IMR-90 (cell line): Measurements from ENCODE around the gene DGKD. TPM values are rescaled to one million over a fixed set of nuclear protein-coding genes. Genes with fewer than 3 reads are reported as not detected.

ENCODE experiments used
- ATAC-seq: fragments of 200-7000 bp; cut with Tn5 transposase; 2 replicates; pipeline ENCODE4 v1.9.1; 2020; ENCODE audit warnings: low read depth, mild to moderate bottlenecking, moderate library complexity
- BruUV-seq: library from RNA; stranded (reverse); fragments of 400-500 nt; replicated peaks from 2 replicates; lab custom pipeline; 2021; lab: Mats Ljungman, UMichigan
- CTCF ChIA-PET: fragments of 300-600 bp; formaldehyde crosslinking; extraction: SDS; loops from one replicate; lab custom pipeline; 2021; ENCODE audit warnings: antibody characterized with exemption; lab: Yijun Ruan, JAX
- POLR2A ChIA-PET: fragments of 300-600 bp; sonication (Branson Sonifier 250); formaldehyde crosslinking; loops from one replicate; lab custom pipeline; 2022; ENCODE audit warnings: antibody characterized with exemption; ENCODE audit not compliant: unreplicated experiment; lab: Charles Lee
- DNase-seq: peaks from one replicate; pipeline ENCODE4 v3.0.0; 2013
- H2AFZ ChIP-seq: replicated peaks from 2 replicates; pipeline ENCODE3; 2013; ENCODE audit warnings: low read length, mild to moderate bottlenecking; ENCODE audit not compliant: poor library complexity
- H2AK5ac ChIP-seq: 2 replicates; pipeline ENCODE4 v1.6.1; 2013; ENCODE audit warnings: low read depth, low read length, inconsistent platforms
- H2AK9ac ChIP-seq: replicated peaks from 2 replicates; pipeline ENCODE3; 2013; ENCODE audit warnings: mild to moderate bottlenecking, low read depth, low read length, moderate library complexity; ENCODE audit not compliant: poor library complexity
- H2BK120ac ChIP-seq: 2 replicates; pipeline ENCODE4 v1.6.1; 2013; ENCODE audit warnings: low read depth, low read length, inconsistent platforms
- H2BK15ac ChIP-seq: 3 replicates; pipeline ENCODE4 v1.6.1; 2013; ENCODE audit warnings: low read depth, low read length, inconsistent platforms
- H2BK20ac ChIP-seq: 2 replicates; pipeline ENCODE4 v1.6.1; 2013; ENCODE audit warnings: low read depth, mild to moderate bottlenecking, inconsistent platforms, low read length, moderate library complexity
- H2BK5ac ChIP-seq: 2 replicates; pipeline ENCODE4 v1.6.1; 2013; ENCODE audit warnings: mild to moderate bottlenecking, low read depth, low read length, inconsistent platforms; ENCODE audit not compliant: poor library complexity, severe bottlenecking
- H3K14ac ChIP-seq: replicated peaks from 2 replicates; pipeline ENCODE4 v1.6.1; 2013; ENCODE audit warnings: low read depth, low read length, inconsistent platforms
- H3K18ac ChIP-seq: 2 replicates; pipeline ENCODE4 v1.6.1; 2013; ENCODE audit warnings: low read depth, low read length, control low read depth
- H3K23ac ChIP-seq: 2 replicates; pipeline ENCODE4 v1.6.1; 2013; ENCODE audit warnings: low read depth, low read length, inconsistent platforms
- H3K27ac ChIP-seq: 2 replicates; pipeline ENCODE4 v1.5.1; 2013; ENCODE audit warnings: mild to moderate bottlenecking, control low read depth, low read length; ENCODE audit not compliant: insufficient read depth
- H3K27me3 ChIP-seq: 2 replicates; pipeline ENCODE4 v1.6.1; 2013; ENCODE audit warnings: low read length; ENCODE audit not compliant: control insufficient read depth, insufficient read depth
- H3K36me3 ChIP-seq: 2 replicates; pipeline ENCODE4 v1.6.1; 2013; ENCODE audit warnings: low read length, mixed read lengths; ENCODE audit not compliant: control insufficient read depth, insufficient read depth
- H3K4ac ChIP-seq: 2 replicates; pipeline ENCODE4 v1.6.1; 2013; ENCODE audit warnings: low read depth, low read length, inconsistent platforms
- H3K4me1 ChIP-seq: 2 replicates; pipeline ENCODE4 v1.6.1; 2013; ENCODE audit warnings: low read length, mixed read lengths; ENCODE audit not compliant: control insufficient read depth, insufficient read depth
- H3K4me2 ChIP-seq: 2 replicates; pipeline ENCODE4 v1.6.1; 2013; ENCODE audit warnings: low read depth, mild to moderate bottlenecking, control low read depth, low read length, moderate library complexity
- H3K4me3 ChIP-seq: 2 replicates; pipeline ENCODE4 v1.5.1; 2013; ENCODE audit warnings: low read depth, mild to moderate bottlenecking, control low read depth, low read length, moderate library complexity; ENCODE audit not compliant: insufficient read depth
- H3K56ac ChIP-seq: 2 replicates; pipeline ENCODE4 v1.6.1; 2013; ENCODE audit warnings: low read length, inconsistent platforms; ENCODE audit not compliant: insufficient read depth; ENCODE audit errors: extremely low read depth
- H3K79me1 ChIP-seq, 2 experiments: 2 replicates each; pipeline ENCODE4 v1.6.1; 2013; ENCODE audit warnings: low read length in 2 of 2, inconsistent platforms in 1 of 2, low read depth in 1 of 2
- H3K9ac ChIP-seq: 2 replicates; pipeline ENCODE4 v1.6.1; 2013; ENCODE audit warnings: low read depth, low read length, control low read depth
- H3K9me1 ChIP-seq: 2 replicates; pipeline ENCODE4 v1.6.1; 2013; ENCODE audit warnings: low read length, inconsistent platforms; ENCODE audit not compliant: insufficient read depth
- H3K9me3 ChIP-seq: 2 replicates; pipeline ENCODE4 v1.6.1; 2013; ENCODE audit warnings: low read length; ENCODE audit not compliant: control insufficient read depth, insufficient read depth
- H4K20me1 ChIP-seq: 2 replicates; pipeline ENCODE4 v1.6.1; 2013; ENCODE audit warnings: low read length, inconsistent platforms; ENCODE audit not compliant: insufficient read depth
- H4K5ac ChIP-seq: 2 replicates; pipeline ENCODE4 v1.6.1; 2013; ENCODE audit warnings: mild to moderate bottlenecking, low read depth, low read length, control low read depth
- H4K8ac ChIP-seq, 2 experiments: 2 replicates each; pipeline ENCODE4 v1.6.1; 2013; ENCODE audit warnings: low read depth in 2 of 2, low read length in 2 of 2, control low read depth in 1 of 2, inconsistent platforms in 1 of 2
- H4K91ac ChIP-seq: 2 replicates; pipeline ENCODE4 v1.6.1; 2013; ENCODE audit warnings: low read depth, low read length, inconsistent platforms; ENCODE audit not compliant: insufficient read depth
- NFE2L2 ChIP-seq: fragments of 150-350 bp; IDR thresholded peaks from 2 replicates; pipeline ENCODE4 v1.6.1; 2016; ENCODE audit warnings: low read depth, mild to moderate bottlenecking, low read length
- WGBS, 2 experiments: methylation state at CpG; one replicate each; pipeline versions ENCODE4 v1.1.5 to v1.1.7; 2013; ENCODE audit warnings: missing lambda C conversion rate in 2 of 2; ENCODE audit not compliant: insufficient read length in 1 of 2; ENCODE audit errors: extremely low coverage in 2 of 2; 5-methylcytosine and 5-hydroxymethylcytosine counted together
- dilution Hi-C: fragments of 300-500 bp; cut with HindIII; formaldehyde crosslinking; loops from one replicate; pipeline ENCODE4 v1.14.3; 2018; ENCODE audit warnings: low sequenced_read_pairs; ENCODE audit not compliant: unreplicated experiment
- in situ Hi-C: fragments of 300-500 bp; cut with MboI; formaldehyde crosslinking; loops from 3 replicates; pipeline ENCODE4 v1.14.3; 2019; ENCODE audit warnings: low sequenced_read_pairs, inconsistent platforms, mixed read lengths
- intact Hi-C: fragments of 100-400 bp; cut with micrococcal nuclease; formaldehyde crosslinking; loops from 2 replicates; pipeline ENCODE4 v1.10.0; 2022
- polyA plus RNA-seq, 3 experiments: library from polyadenylated mRNA; depleted of rRNA; stranded (reverse); fragments of >200 nt; gene quantifications; 2 replicates each; pipeline ENCODE4 v1.2.3, GENCODE V29; 2012; ENCODE audit warnings: low replicate concordance in 1 of 3
- total RNA-seq: library from RNA; depleted of rRNA; stranded (reverse); fragments of >200 nt; gene quantifications from 2 replicates; pipeline ENCODE4 v1.2.3, GENCODE V29; 2012

Gene DGKD
- total and polyA plus RNA-seq, 2 of the 4 experiments (the other 2 are of a cell fraction) = 6.5 to 10.1 TPM

GRCh38 chr2:233356546-233357308, 2.4 kb downstream of the DGKD start:
- in situ Hi-C loops = no loop called here
- no peak overlapping the region for H3K27ac ChIP-seq
- H3K56ac ChIP-seq = no peak overlapping the region
- intact Hi-C loops = no loop called here
- H4K8ac ChIP-seq = no peak overlapping the region
- H3K9ac ChIP-seq = no peak overlapping the region
- no peak overlapping the region for H3K4ac ChIP-seq
- no peaks in the 10 kb centered on the region for H3K36me3 ChIP-seq
- H3K79me1 ChIP-seq = peaks cover 29 to 44% of the 10 kb centered on the region in 2 experiments
- no peaks in the 10 kb centered on the region for H3K9me3 ChIP-seq
- no peak overlapping the region for H2AK9ac ChIP-seq
- H3K9me1 ChIP-seq = peaks cover 7% of the 10 kb centered on the region
- no peak overlapping the region for H4K91ac ChIP-seq
- H3K27me3 ChIP-seq = no peaks in the 10 kb centered on the region
- H4K5ac ChIP-seq = no peak overlapping the region
- no peak overlapping the region for H2AK5ac ChIP-seq
- TF ChIP-seq NFE2L2 = no peak
- dilution Hi-C loops = no loop called here
- H3K4me2 ChIP-seq = no peak overlapping the region
- H2AFZ ChIP-seq = peak overlapping the region; percentile 24
- peak overlapping the region; percentile 72 for H3K23ac ChIP-seq
- H2BK15ac ChIP-seq = no peak overlapping the region
- ChIA-PET CTCF (interaction anchor here (0.6 to 1.2 kb wide), 3 partner anchors 51 to 355 kb away, joined by 3 to 5 read pairs (median 3); no protein-coding TSS in a partner anchor), POLR2A (interaction anchor here (0.6 kb wide), 2 partner anchors 20 to 1260 kb away, joined by 3 to 4 read pairs; no protein-coding TSS in a partner anchor)
- H3K4me1 ChIP-seq = peaks cover 7% of the 10 kb centered on the region
- no peak overlapping the region for H3K4me3 ChIP-seq
- H2BK5ac ChIP-seq = no peak overlapping the region
- no peak overlapping the region for H2BK120ac ChIP-seq
- 100% methylated on average over 2 of the region's 4 CpGs; no CpG with 5 or more reads in 1 of the 2 experiments for WGBS, 2 experiments
- no peak overlapping the region for H2BK20ac ChIP-seq
- peak; percentile 27 for DNase-seq
- no peak overlapping the region for H3K14ac ChIP-seq
- H3K18ac ChIP-seq = no peak overlapping the region
- H4K20me1 ChIP-seq = peaks cover 14% of the 10 kb centered on the region
- ATAC-seq = no peak
- BruUV-seq = no TSS peak
